ENCODE results near the gene ALOX5AP. TPM values are rescaled to one million over a fixed set of nuclear protein-coding genes. Genes with fewer than 3 reads are reported as not detected.
A peak's percentile ranks its signal among the peaks of the same experiment; 100 is the strongest.

Gene ALOX5AP
- total RNA-seq, 1 donor from 2014 or later = 7.2 TPM

DNA sequence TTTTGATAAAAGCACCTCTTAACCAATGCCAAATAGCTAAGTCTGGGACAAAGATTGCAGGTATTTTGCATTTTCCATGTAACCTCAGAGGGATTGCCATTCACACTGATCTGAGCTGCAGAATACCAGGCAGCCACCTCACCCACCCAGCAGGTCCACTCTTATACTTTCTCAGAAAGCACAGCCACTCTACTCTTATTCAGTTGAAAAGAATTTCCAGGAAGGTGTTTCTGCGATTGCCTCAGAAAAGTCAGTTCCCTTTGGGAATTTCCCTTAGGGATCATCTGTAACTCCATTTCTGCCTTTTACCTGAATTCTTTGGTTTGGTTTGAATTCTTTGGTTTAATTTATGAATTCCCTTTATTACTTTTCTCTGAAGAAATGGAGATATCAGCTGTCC lies 904 bp upstream of the ALOX5AP start:
- intact Hi-C loops (cut with micrococcal nuclease) = no loop called here
- no peaks in the 10 kb centered on the region for H3K4me1 ChIP-seq
- peaks cover 7% of the 10 kb centered on the region for H3K27me3 ChIP-seq (ENCODE audit: low read depth)
- no peaks in the 10 kb centered on the region for H3K36me3 ChIP-seq
- TF ChIP-seq, protein P1, sequence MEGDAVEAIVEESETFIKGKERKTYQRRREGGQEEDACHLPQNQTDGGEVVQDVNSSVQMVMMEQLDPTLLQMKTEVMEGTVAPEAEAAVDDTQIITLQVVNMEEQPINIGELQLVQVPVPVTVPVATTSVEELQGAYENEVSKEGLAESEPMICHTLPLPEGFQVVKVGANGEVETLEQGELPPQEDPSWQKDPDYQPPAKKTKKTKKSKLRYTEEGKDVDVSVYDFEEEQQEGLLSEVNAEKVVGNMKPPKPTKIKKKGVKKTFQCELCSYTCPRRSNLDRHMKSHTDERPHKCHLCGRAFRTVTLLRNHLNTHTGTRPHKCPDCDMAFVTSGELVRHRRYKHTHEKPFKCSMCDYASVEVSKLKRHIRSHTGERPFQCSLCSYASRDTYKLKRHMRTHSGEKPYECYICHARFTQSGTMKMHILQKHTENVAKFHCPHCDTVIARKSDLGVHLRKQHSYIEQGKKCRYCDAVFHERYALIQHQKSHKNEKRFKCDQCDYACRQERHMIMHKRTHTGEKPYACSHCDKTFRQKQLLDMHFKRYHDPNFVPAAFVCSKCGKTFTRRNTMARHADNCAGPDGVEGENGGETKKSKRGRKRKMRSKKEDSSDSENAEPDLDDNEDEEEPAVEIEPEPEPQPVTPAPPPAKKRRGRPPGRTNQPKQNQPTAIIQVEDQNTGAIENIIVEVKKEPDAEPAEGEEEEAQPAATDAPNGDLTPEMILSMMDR (IDR thresholded peaks at IDR 0.05; ENCODE audit: borderline replicate concordance) = no peak
- H3K9me3 ChIP-seq (replicated peaks) = no peaks in the 10 kb centered on the region
- DNase-seq = no peak
- H3K27ac ChIP-seq (replicated peaks) = no peak overlapping the region
- H3K4me3 ChIP-seq = no peak overlapping the region

DNA sequence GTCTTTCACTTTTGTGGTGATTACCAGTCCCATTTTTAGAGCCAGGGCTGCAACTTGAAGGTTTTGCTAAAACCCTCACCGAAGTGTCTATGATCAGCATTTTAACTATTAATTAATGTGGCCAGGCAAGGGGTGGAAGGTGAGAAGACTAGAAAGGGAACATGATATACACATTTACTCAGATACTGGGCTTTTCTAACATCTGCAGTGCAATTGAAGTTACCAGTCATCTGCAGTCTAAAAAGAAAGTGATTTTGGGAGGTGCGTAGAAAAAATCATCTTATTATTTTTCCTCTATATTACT lies 481 bp downstream of the ALOX5AP start:
- no peaks in the 10 kb centered on the region for H3K9me3 ChIP-seq (replicated peaks)
- H3K27ac ChIP-seq (replicated peaks) = peak overlapping the region; percentile 33
- H3K27me3 ChIP-seq (ENCODE audit: low read depth) = peaks cover 7% of the 10 kb centered on the region
- H3K4me1 ChIP-seq = no peaks in the 10 kb centered on the region
- H3K4me3 ChIP-seq = peak overlapping the region; percentile 29
- H3K36me3 ChIP-seq = no peaks in the 10 kb centered on the region
- DNase-seq = no peak
- TF ChIP-seq, protein P1 (IDR thresholded peaks at IDR 0.05; ENCODE audit: borderline replicate concordance) = no peak
- intact Hi-C loops (cut with micrococcal nuclease) = no loop called here

DNA sequence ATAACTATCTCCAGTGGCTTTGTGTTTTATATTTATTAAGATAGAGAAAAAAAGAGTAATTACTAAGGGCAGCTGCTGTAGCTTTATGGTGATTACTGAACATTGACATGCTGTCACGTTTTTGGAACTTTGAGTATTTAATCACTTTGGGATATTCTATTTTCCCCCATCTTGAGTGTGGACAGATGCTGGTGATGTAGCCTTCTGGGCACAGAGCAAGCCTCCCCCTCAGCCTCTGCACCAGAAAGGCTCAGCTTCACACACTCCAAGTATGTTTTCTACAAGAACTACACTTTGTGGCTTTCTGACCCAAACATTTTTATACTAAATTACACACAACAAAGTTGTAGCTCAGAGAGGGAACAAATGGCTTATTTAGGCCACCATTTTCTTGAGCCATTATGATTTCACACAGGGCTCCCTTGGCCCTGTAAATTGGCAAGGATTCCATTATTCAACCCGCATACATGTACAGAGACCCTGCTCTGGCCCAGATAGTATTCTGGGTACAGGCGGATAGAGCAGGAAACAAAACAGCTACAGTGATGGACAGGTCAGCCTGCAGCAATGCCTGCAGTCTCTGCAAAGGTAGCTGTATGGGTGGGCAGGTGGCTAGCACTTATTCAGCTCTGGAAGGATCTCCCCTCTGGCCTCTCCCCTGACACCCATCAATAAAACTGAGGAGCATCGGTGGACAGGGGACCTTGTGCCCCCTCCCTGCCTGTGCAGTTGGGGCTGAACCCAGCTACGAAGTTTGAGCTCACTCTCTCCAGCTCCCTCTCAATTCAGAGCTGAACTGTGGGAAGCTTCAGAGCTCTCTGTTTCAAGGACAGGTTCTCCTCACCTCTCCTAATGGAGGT lies 1.3 kb downstream of the ALOX5AP start:
- Histone ChIP-seq H3K36me3 (no peaks in the 10 kb centered on the region), H3K9me3 (replicated peaks) (no peaks in the 10 kb centered on the region), H3K4me1 (no peaks in the 10 kb centered on the region), H3K4me3 (peak overlapping the region; percentile 29), H3K27ac (replicated peaks) (no peak overlapping the region), H3K27me3 (ENCODE audit: low read depth) (peaks cover 5% of the 10 kb centered on the region)
- TF ChIP-seq, protein P1 (IDR thresholded peaks at IDR 0.05; ENCODE audit: borderline replicate concordance) = no peak
- intact Hi-C loops (cut with micrococcal nuclease) = no loop called here
- DNase-seq = no peak

DNA sequence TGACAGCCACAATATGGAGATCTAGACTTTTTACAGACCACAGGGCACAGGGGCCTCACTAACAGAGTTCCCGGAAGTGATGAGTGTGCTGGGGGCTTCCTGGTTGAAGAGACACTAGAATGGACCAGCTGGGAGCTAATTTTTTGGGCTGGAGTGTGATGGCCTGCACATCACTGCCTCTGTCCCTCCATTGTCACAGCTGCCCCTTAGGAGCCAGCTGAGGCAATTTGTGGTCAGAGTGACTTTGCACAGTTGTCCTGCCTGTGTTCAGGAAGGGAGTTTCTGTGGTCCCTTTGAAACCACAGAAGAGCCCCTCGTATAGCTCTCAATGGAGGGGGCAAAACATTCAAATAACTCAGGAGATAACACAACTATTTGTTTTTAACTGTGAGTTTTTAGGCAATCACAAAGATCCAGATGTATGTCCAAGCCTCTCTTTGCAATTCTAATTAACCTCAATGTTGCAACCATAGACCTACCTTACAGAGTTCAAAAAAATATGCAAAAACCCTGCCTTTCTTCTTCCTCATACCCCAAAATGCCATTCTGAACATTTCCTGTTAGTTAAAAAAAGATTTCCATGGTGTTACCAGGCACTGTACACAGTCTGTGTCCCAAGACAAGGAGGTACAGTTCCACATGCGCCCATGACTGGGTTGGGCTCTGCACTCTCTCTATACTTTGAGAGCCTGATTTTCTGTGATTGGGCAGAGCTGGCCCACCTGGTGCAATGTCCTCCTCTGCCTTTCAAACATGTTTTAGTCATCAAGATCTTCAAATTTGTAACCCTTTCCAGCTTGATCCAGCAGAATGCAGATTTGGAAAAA lies 2.4 kb downstream of the ALOX5AP start:
- TF ChIP-seq, protein P1 (IDR thresholded peaks at IDR 0.05; ENCODE audit: borderline replicate concordance) = no peak
- H3K4me3 ChIP-seq = peak overlapping the region; percentile 29
- DNase-seq = no peak

DNA sequence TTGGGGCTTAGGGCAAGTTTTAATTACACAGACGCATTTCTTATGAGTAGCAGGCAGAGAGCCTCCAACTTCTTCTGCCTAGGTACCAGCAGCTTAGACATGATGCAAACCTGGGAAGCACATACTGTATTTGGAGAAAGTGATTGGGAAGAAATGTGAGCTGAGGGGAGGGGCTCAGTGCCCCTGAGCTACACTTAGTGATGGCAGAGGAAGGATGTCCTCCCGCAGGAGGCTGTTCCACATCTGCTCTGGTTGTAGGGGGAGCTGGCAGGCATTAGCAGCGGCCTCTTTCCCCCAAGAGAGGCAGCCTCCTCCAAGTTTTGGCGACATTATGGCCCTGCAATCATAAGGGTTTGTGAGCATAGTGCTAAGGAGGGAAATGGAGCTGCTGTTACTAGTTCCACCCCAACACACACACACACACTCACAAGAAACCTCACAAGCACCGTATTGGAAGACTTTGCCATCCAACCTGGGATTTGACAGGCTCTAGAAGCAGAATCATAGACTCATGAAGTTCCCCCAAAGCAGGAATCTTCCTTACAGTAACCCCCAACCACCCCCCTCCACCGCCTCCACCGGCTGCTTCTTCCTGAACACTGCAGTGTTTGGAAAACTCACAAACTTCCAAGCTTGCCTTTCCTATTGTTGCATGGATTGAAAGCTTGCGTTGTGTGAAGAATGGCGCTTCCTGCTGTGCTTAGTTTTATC lies 3.3 kb downstream of the ALOX5AP start:
- Histone ChIP-seq H3K27ac (replicated peaks) (no peak overlapping the region), H3K27me3 (ENCODE audit: low read depth) (no peaks in the 10 kb centered on the region), H3K36me3 (no peaks in the 10 kb centered on the region), H3K4me1 (peaks cover 9% of the 10 kb centered on the region), H3K9me3 (replicated peaks) (no peaks in the 10 kb centered on the region), H3K4me3 (no peak overlapping the region)
- TF ChIP-seq, protein P1 (IDR thresholded peaks at IDR 0.05; ENCODE audit: borderline replicate concordance) = no peak
- intact Hi-C loops (cut with micrococcal nuclease) = no loop called here
- no peak for DNase-seq

More for the DNA sequence above, 2.4 kb downstream of the ALOX5AP start:
- intact Hi-C loops (cut with micrococcal nuclease) = no loop called here
- H3K9me3 ChIP-seq (replicated peaks) = no peaks in the 10 kb centered on the region
- H3K4me1 ChIP-seq = no peaks in the 10 kb centered on the region
- no peaks in the 10 kb centered on the region for H3K36me3 ChIP-seq
- no peaks in the 10 kb centered on the region for H3K27me3 ChIP-seq (ENCODE audit: low read depth)
- no peak overlapping the region for H3K27ac ChIP-seq (replicated peaks)
